ENCODE results near the gene TBC1D1.

TBC1D1 gene

GRCh38 chr4:38154681-38155588, 264.1 kb downstream of the TBC1D1 start:
- DNase-seq = no peak

DNA sequence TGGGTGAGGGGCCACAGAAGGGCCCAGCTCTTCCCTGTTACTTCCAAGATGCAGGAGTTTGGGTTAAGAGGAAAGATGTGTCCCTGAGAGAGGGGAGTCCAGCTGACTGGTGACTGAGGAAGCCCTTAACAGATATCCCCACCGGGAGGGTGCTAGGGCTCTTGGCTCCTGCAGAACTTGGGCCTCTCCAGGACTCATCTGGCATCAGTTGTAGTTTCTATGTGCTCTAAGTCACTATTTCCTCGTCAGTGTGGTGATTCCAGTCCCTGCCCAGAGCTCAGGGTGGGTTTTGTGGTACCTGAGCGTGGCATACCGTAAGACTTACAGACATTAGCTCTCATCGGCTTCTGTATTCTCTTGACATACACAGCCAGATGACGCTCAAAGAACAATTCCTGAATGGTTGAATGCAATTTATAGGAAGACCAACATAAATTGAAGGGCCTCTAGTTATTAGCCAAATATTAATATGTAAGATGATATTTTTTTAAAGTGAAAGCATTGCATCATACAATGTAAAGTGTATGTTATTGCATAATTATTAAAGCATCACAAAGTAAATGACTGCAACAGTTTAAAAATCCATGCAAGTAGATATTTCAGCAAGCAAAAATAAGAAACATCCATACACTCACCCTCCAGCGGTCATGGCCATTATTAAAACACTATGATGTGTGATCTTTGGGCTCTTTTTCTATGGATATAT, 264.9 kb downstream of the TBC1D1 start:
- DNase-seq = no peak

DNA sequence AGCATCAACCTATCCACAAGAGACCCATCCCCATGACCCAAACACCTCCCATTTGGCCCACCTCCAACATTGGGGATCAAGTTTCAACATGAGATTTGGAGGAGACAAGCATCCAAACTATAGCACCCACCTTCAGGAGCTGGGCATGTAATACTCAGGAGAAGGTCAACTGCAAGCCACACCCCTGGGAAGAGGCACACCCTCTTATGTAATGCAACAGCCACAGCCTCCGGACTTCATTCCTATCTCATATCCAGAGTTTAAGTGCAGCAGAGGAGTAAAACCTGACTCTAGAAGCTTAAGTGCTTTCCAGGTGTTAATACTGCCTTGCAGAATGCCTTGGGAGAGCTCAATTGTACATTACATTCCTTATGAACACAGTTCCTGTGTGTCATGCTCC, 266.7 kb downstream of the TBC1D1 start:
- no peak for DNase-seq

- peak; percentile 95 for DNase-seq
These were observed 269.8 kb downstream of the TBC1D1 start for GRCh38 chr4:38160487-38161207.

DNA sequence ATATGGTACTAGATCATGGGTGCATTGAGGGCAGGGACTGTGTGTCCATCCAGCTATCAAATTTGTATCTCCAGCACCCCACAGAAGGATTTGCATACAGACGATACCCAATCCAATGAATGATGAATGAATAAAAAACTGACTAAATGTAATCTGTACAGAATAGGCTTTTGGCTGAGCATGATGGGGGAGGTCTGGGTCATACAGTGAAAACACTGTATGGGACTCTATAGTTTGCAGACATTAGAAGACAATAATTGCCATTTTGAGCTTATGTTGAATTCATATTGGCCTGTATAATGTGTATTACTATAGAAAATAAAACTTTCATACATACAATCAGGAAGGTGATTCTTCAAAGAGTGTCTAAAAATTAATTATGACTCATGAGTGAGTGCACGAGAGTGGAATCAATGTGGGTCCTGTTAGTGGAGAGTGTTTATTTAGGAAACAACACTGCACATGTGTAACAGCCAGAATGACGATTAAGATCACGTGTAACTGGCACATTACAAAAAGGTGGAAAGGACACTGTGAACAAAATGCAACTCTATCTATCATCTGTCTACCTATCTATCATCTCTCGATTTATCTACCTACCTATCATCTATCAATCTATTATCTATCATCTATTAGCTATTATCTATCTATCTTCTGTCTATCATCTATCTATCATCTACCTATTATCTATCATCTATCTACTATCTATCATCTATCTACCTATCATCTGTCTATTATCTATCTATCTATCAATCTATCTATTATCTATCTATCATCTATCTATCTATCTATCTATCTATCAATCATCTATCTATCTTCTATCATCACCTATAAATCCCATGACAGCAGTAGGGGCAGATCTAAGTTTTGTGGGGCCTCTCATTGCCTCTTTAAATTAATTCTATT, 270.6 kb downstream of the TBC1D1 start:
- DNase-seq = peak; percentile 57

GRCh38 chr4:38162240-38162784, 271.4 kb downstream of the TBC1D1 start:
- DNase-seq = peak; percentile 85

DNA sequence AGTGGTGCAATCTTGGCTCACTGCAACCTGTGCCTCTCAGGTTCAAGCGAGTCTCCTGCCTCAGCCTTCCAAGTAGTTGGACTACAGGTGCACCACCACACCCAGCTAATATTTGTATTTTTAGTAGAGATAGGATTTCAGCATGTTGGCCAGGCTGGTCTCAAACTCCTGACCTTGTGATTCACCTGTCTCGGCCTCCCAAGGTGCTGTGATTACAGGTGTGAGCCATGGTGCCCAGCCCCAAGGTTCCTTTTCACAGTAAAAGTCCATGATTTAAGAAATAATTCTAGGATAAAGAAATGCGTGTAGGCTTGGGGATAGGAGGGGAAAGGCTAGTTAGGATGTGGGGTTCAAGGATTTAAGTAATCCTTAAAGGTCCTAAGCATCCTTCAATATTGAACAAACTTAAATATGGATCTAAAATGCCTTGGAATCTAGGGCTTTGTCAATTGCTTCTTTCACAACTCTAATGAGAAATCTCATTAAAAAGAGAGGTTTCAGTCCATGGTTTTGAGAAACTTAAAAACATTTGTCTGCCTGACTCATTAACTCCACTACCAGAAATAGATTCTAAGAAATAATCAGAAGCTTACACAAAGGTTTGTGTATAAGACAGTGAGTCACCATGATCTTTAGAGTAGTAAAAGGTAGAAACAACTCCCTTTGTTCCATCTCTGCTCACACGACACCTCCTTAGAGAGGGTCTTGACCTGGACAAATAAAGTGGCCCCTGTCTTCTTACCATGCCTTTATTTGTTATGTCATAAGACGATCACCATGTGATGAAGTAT, 272.5 kb downstream of the TBC1D1 start:
- DNase-seq = no peak

DNA sequence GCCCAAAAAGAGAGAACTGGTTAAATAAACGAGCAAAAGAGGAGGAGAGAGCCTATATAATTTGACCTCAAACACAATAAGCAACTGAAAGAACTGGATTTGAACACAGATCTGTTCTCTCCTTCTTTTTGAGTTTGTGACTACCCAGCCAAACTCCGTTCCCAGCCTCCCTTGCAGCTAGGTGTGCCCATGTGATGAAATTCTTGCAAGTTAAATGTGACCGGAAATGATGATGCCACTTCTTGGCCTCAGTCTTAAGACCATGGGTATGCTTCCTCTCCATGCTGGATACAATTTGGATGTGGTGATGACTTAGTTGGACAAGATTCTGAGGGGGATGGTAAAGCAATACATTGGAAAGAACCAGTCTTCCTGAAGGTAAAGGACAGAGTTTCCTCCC, 273.5 kb downstream of the TBC1D1 start:
- no peak for DNase-seq

GRCh38 chr4:38166082-38166481, 275.2 kb downstream of the TBC1D1 start:
- no peak for DNase-seq

DNA sequence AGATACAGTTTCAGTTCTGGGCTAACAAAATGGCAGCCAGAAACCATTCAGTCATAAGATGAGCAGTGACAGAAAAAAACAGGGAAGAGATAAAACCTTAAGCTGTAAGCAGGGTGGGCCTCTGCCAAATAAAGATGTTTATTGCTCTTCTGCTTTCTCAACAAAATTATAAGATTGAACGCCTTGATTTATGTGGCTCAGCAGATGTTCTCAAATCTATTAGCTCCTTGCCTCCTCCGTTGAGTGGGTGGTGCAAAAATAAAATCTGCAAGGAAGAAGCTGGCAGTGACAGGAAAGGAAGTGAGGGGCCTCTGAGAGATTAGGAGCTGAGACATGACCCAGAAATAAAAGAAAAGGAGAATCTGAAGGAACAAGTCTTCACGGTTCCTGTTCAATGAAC, 275.9 kb downstream of the TBC1D1 start:
- DNase-seq = no peak

DNA sequence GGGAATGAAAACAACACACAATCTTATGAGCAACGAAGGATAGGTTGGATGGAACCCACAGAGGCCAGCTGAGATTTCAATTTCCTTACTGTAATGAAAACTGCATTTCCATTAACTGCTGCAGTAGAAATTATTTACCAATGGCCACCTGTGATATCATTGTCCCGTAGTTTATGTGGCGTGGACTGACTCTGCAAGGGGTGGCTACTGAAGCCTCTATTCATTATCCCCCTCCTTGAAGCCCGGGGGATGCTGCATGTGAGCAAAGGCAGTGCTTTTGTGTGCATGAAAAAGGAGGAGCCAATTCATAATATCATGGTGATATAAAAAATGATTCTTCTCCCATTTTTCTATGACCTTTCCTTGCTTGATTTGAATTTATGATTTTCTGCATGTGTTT, 277.1 kb downstream of the TBC1D1 start:
- DNase-seq = no peak

DNA sequence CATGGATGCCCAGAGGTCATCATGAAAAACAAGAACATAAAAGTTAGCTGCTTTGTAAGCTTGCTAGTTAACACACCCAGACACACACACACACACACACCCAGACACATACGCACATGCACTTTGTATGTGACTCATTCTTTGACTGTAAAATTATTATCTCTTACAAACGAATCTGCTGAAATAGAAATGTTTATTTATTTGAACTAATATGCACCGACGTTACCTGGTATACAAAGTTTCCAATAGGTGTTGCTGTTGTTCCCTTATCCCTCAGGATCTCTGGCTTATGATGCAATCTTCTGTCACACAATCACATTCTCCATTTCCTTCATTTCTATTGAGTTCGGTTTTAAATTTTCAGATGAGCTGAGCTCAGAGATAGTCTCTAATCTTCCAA, 278.6 kb downstream of the TBC1D1 start:
- DNase-seq = no peak

DNA sequence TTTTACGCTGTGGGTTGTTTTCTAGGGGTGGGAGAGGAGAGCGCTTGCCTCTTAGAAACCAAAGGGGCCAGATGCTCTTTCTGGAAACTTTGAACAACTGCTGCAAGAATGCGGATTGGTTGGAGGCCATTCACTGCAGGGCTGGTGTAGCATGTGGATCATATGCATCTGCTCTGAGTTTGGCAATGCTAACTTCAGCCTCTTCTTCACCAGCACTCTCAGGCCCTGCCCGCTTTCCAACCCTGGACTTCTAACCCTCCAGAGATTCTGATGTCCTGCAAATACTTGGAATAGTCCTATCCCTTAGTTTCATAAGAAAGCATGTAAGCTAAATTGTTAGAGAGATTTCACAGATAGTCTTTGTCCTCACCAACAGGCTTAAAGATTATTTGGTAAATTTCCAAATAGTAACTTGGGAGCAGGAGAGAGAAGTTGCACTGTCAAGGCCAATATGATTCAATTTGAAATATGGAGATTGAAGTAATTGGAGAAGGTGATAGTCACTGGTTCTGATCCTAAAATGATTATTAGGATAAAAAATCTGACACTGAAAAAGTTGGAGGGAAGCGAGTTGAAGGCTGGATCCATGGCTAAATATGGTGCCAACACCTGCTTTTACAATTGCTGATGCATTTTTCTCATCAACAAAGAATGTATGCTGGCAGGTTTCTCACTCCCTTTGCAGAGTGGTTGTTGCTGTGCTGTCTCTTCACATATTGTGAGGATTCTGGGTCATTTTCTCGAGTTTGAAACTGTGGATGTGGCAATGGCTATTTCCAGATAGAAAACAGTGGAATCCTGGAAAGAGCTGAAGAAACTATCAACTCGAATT, 279.7 kb downstream of the TBC1D1 start:
- DNase-seq = no peak

GRCh38 chr4:38172078-38172477, 281.2 kb downstream of the TBC1D1 start:
- DNase-seq = no peak

DNA sequence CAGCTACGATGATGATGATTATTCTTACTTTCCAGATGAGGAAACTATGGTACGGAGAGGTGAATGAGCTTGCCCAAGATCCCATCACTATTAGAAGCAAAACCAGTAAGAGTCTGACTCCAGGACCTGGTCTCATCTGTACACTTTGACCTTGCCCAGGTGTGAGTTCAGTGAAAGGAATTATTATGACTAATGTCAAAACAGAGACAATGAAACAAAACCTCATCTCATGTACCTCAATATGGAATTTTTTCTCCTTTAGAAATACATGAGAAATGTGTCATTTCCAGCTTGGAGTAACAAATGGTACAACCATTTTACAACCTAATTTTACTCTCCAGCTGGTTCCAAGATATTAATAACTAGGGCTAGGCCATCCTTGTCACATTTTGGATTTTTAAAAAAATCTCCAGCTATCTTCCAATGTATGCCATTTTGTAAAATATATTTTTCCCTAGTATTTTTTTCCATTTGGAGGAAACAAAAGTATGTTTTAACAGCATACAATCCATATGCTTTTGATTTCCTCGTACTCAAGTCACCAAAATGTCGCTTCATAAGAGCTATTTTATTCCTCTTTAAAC, 283.1 kb downstream of the TBC1D1 start:
- DNase-seq = no peak

- DNase-seq = no peak
These were observed 283.9 kb downstream of the TBC1D1 start for GRCh38 chr4:38174801-38175200.

- DNase-seq = no peak
These were observed 285.3 kb downstream of the TBC1D1 start for GRCh38 chr4:38176165-38176564.

- DNase-seq = no peak
These were observed 286.2 kb downstream of the TBC1D1 start for GRCh38 chr4:38177035-38177546.

GRCh38 chr4:38177641-38178391, 286.9 kb downstream of the TBC1D1 start:
- DNase-seq = peak; percentile 72
